ENCODE results near the gene PPIF. TPM values are rescaled to one million over a fixed set of nuclear protein-coding genes. Genes with fewer than 3 reads are reported as not detected.

Gene PPIF
- total and polyA plus RNA-seq, 8 donors, result 29.7 to 75.6 (median 31.0) TPM

DNA sequence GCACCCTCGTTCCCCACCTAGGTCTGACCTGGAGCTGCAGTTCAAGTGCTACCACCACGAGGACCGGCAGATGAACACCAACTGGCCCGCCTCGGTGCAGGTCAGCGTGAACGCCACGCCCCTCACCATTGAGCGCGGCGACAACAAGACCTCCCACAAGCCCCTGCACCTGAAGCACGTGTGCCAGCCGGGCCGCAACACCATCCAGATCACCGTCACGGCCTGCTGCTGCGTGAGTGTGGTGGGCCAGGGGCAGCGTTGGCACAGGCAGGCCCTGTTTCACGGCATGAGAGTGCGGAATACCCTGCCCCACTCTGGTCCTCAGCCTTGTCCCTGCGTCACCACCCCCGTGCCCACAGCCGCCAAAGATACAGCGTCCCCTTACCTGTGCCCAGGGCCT, 46.6 kb upstream of the PPIF start:
- ATAC-seq (no peak), DNase-seq (peak in 1 of 4 donors; percentile 62)
- H3K4me3 ChIP-seq, result no peak overlapping the region
- no peak overlapping the region for H3K27ac ChIP-seq
- intact Hi-C loops (cut with DNase I), result no loop called here
- peaks cover 8 to 100% of the 10 kb centered on the region in 2 donors for H3K36me3 ChIP-seq
- H3K9me3 ChIP-seq, result no peaks in the 10 kb centered on the region
- peaks cover 0 to 42% of the 10 kb centered on the region in 2 donors for H3K4me1 ChIP-seq
- TF ChIP-seq, protein P1, sequence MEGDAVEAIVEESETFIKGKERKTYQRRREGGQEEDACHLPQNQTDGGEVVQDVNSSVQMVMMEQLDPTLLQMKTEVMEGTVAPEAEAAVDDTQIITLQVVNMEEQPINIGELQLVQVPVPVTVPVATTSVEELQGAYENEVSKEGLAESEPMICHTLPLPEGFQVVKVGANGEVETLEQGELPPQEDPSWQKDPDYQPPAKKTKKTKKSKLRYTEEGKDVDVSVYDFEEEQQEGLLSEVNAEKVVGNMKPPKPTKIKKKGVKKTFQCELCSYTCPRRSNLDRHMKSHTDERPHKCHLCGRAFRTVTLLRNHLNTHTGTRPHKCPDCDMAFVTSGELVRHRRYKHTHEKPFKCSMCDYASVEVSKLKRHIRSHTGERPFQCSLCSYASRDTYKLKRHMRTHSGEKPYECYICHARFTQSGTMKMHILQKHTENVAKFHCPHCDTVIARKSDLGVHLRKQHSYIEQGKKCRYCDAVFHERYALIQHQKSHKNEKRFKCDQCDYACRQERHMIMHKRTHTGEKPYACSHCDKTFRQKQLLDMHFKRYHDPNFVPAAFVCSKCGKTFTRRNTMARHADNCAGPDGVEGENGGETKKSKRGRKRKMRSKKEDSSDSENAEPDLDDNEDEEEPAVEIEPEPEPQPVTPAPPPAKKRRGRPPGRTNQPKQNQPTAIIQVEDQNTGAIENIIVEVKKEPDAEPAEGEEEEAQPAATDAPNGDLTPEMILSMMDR (IDR thresholded peaks at IDR 0.05), result no peak
- H3K27me3 ChIP-seq, result no peaks in the 10 kb centered on the region

DNA sequence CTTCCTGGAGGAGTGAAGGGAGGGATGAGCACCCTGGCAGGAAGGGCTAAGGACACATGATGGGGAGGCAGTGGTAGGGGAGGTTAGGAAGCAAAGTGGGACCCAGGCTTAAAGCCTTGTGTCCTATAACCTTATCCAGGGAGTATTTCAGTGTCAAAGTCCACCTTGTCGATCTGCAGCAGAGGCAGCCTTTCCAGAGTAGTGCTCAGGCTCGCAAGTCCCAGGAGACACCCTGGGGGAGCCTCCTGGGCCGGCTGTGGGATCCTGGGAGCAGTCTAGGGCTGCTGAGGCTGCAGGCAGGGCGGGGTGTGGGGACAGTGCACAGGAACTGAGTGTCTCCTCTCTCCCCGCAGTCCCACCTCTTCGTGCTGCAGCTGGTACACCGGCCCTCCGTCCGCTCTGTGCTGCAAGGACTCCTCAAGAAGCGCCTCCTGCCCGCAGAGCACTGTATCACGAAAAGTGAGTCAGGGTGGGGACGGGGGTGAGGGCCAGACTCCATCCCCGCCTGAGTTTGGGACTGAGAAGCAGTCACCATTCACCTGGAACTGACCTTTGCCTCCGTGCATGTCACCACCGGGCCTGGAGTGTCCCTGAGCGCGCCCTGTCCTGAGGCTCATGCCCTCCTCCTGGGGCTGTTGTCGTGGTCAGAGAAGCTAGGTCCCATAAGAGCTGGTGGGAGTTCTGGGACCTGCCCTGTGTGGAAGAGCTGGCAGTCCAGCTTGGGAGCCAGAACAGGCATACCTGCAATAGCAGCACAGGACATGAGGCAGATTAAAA, 45.3 kb upstream of the PPIF start:
- ATAC-seq (no peak), DNase-seq (peak in 1 of 4 donors; percentile 71)
- no peaks in the 10 kb centered on the region for H3K9me3 ChIP-seq
- H3K36me3 ChIP-seq, result peaks cover 8 to 100% of the 10 kb centered on the region in 2 donors
- TF ChIP-seq, protein P1 (IDR thresholded peaks at IDR 0.05), result no peak
- no peak overlapping the region for H3K27ac ChIP-seq
- intact Hi-C loops (cut with DNase I), result no loop called here
- no peaks in the 10 kb centered on the region for H3K27me3 ChIP-seq
- H3K4me1 ChIP-seq, result peaks cover 0 to 29% of the 10 kb centered on the region in 2 donors
- no peak overlapping the region for H3K4me3 ChIP-seq

DNA sequence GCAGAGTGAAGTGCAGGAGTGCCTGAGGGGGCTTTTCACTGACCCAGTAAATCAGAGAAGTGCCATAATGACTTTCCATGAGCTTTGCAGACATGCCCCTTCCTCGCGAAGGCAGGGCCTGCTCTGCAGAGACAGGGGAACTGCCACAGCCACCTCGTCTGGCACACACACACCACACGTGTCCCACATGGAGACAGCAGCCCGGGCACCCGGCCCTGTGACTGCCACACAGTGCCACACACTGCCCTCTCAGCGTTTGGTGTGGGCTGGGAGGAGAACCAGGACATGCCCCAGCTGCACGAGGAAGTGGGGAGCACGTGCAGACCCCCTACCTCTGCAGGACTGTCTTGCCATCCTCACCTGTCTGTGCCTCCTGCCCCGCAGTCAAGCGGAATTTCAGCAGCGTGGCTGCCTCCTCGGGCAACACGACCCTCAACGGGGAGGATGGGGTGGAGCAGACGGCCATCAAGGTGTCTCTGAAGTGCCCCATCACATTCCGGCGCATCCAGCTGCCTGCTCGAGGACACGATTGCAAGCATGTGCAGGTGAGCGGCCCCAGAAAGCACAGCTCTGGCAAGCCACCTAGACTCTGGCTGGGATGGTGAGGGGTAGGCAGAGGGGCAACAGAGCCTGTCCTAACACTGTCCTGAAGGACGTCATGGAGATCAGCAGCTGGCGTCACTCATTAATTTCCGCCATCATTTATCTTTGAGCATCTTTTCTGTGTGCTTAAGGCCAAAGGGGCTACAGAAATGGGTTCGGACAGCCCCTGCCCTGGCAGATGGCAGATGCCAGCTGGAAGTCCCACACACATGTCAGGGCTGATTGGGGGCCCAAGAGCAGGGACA, 43.4 kb upstream of the PPIF start:
- peaks cover 8 to 100% of the 10 kb centered on the region in 2 donors for H3K36me3 ChIP-seq
- DNase-seq (peak in 1 of 4 donors; percentile 67), ATAC-seq (no peak)
- no peak overlapping the region for H3K4me3 ChIP-seq
- intact Hi-C loops (cut with DNase I), result no loop called here
- TF ChIP-seq, protein P1 (IDR thresholded peaks at IDR 0.05), result no peak
- peaks cover 0 to 13% of the 10 kb centered on the region in 2 donors for H3K4me1 ChIP-seq
- H3K27ac ChIP-seq, result no peak overlapping the region
- no peaks in the 10 kb centered on the region for H3K9me3 ChIP-seq
- H3K27me3 ChIP-seq, result no peaks in the 10 kb centered on the region

DNA sequence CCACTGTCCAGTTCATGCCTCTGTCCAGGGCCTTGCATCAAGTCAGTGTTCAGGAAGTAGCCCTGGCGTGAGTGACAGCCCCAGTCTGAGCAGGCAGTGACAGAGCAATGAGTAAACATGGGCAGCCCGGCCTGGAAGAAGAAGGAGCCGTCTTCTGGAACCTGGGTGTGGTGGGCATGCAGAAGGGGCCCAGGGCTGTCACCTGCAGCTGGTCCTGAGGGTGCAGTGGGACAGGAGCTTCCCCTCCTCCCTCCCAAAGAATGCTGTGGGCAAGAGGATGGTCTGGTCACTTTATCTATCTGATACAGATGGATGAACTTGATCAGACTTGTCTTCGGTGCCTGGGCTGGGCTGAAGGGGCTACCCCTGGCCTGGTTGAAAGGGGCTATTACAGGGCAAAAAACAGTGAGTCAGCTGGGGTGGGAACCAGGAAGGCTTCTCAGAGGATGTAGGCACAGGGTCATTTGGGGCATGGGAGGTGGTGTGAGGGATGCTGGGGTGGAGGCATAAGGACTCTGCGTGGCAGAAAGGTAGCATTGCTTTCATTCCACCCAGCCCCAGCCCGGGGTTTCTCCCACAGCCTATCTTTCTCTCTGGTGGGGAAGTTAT, 42.7 kb upstream of the PPIF start:
- no peak for ATAC-seq
- TF ChIP-seq, protein P1 (IDR thresholded peaks at IDR 0.05), result no peak
- Histone ChIP-seq H3K36me3 (peaks cover 8 to 100% of the 10 kb centered on the region in 2 donors), H3K4me1 (peaks cover 0 to 13% of the 10 kb centered on the region in 2 donors), H3K4me3 (no peak overlapping the region), H3K27ac (no peak overlapping the region), H3K9me3 (no peaks in the 10 kb centered on the region), H3K27me3 (no peaks in the 10 kb centered on the region)
- intact Hi-C loops (cut with DNase I), result no loop called here
- peak in 1 of 4 donors; percentile 20 for DNase-seq
